ENCODE data around the gene CFDP1.
A peak's percentile ranks its signal among the peaks of the same experiment; 100 is the strongest.
"Not testable (repeated sequence)": the region's sequence is repeated elsewhere in the genome, so short reads cannot be mapped to it uniquely, and the experiment has no call there.

The CFDP1 gene

GRCh38 chr16:75458439-75458838 is 25.1 kb upstream of the CFDP1 start:
- DNase-seq (ENCODE audit: low read depth): no peak

- no peak for DNase-seq (ENCODE audit: low read depth)
These were observed 24.7 kb upstream of the CFDP1 start for GRCh38 chr16:75458029-75458428.

GRCh38 chr16:75457485-75458021 is 24.2 kb upstream of the CFDP1 start:
- no peak for DNase-seq (ENCODE audit: low read depth)

- no peak for DNase-seq (ENCODE audit: low read depth)
These were observed 23.7 kb upstream of the CFDP1 start for GRCh38 chr16:75456971-75457370.

GRCh38 chr16:75456486-75456885 is 23.2 kb upstream of the CFDP1 start:
- DNase-seq (ENCODE audit: low read depth): not testable (repeated sequence)

- no peak for DNase-seq (ENCODE audit: low read depth)
These were observed 22.4 kb upstream of the CFDP1 start for GRCh38 chr16:75455677-75456076.

- no peak for DNase-seq (ENCODE audit: low read depth)
These were observed 19.3 kb upstream of the CFDP1 start for GRCh38 chr16:75452464-75453190.

GRCh38 chr16:75446416-75446815 is 13.1 kb upstream of the CFDP1 start:
- no peak for DNase-seq (ENCODE audit: low read depth)

- DNase-seq (ENCODE audit: low read depth): no peak
These were observed 12.0 kb upstream of the CFDP1 start for GRCh38 chr16:75445298-75445697.

GRCh38 chr16:75443298-75443697 is 10.0 kb upstream of the CFDP1 start:
- DNase-seq (ENCODE audit: low read depth): peak; percentile 45

- DNase-seq (ENCODE audit: low read depth): peak; percentile 94
These were observed 570 bp upstream of the CFDP1 start for GRCh38 chr16:75433732-75434413.

- no peak for DNase-seq (ENCODE audit: low read depth)
These were observed 3.5 kb downstream of the CFDP1 start for GRCh38 chr16:75429621-75430403.

- DNase-seq (ENCODE audit: low read depth): not testable (repeated sequence)
These were observed 6.8 kb downstream of the CFDP1 start for GRCh38 chr16:75426524-75426923.

- not testable (repeated sequence) for DNase-seq (ENCODE audit: low read depth)
These were observed 9.1 kb downstream of the CFDP1 start for GRCh38 chr16:75424105-75424762.

- DNase-seq (ENCODE audit: low read depth): no peak
These were observed 9.6 kb downstream of the CFDP1 start for GRCh38 chr16:75423723-75424104.

GRCh38 chr16:75421820-75422126 is 11.5 kb downstream of the CFDP1 start:
- no peak for DNase-seq (ENCODE audit: low read depth)

GRCh38 chr16:75420987-75421819 is 12.1 kb downstream of the CFDP1 start:
- peak; percentile 51 for DNase-seq (ENCODE audit: low read depth)

GRCh38 chr16:75416904-75417565 is 16.3 kb downstream of the CFDP1 start:
- no peak for DNase-seq (ENCODE audit: low read depth)

GRCh38 chr16:75415169-75415905 is 18.0 kb downstream of the CFDP1 start:
- DNase-seq (ENCODE audit: low read depth): no peak

- no peak for DNase-seq (ENCODE audit: low read depth)
These were observed 19.4 kb downstream of the CFDP1 start for GRCh38 chr16:75413951-75414350.
